ENCODE results near the gene PCDHGC5.

- TF ChIP-seq EZH2 (IDR thresholded peaks at IDR 0.05; ENCODE audit: borderline replicate concordance, low read length) (no peak), CTCF (conservative IDR thresholded peaks at IDR 0.05 in 1 of 2, IDR thresholded peaks at IDR 0.05 in 1 of 2; ENCODE audit: extremely low read depth in 1 of 2, insufficient read depth in 1 of 2, low read depth in 1 of 2, low read length in 2 of 2) (no peak)
These were observed 38.5 kb downstream of the PCDHGC5 start for GRCh38 chr5:141527426-141527825.
